ENCODE results near the gene TGFBR2.

DNA sequence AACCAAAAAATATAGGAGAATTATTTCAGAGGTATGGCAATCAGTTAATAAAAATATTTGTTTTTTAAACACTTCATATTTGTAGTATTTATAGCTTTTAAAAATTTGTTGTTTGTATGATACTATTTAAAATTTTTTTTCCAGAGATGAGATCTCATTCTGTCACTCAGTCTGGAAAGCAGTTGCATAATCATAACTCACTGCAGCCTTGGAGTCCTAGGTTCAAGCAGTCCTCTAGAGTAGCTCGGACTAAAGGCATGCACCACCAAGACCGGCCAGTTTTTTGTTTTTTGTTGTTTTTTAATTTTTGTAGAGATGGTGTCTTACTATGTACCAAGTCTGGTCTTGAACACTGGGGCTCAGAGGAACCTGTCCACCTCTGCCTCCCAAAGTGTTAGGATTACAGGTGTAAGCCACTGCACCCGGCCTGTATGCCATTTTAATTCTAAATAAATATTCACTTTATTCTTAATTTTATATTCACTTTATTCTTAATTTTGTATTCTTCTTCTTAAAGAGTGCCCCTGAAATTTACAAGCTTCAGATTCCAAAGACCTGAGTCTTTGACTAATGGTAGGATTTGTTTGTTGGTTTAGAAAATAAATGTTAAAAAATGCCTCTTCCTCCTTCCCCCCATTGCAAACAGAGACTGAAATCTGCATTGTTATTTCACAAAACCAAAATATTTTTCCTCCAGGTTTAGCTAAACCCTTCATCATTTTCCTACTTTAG is 9.4 kb downstream of the TGFBR2 start:
- TF ChIP-seq POLR2AphosphoS5 (IDR thresholded peaks at IDR 0.05; ENCODE audit: low read depth, low read length) = no peak
- no peak for TF ChIP-seq SIN3A (IDR thresholded peaks at IDR 0.05; ENCODE audit: borderline replicate concordance, insufficient read depth, low read length)
- no peak for TF ChIP-seq TAF1 (IDR thresholded peaks at IDR 0.05; ENCODE audit: borderline replicate concordance, insufficient read depth, low read length)

All from PFSK-1 (cell line).